Heart left ventricle (tissue), 16 donors: ENCODE data around the gene TEX264. TPM values are rescaled to one million over a fixed set of nuclear protein-coding genes. Genes with fewer than 3 reads are reported as not detected.
A peak's percentile ranks its signal among the peaks of the same experiment; 100 is the strongest.

Experiments used
- ATAC-seq, 4 donors: fragments of 200-7000 bp; cut with Tn5 transposase; one replicate each; pipeline ENCODE4 v1.9.1; 2020 to 2022; ENCODE audit warnings: moderate library complexity in 4 of 4, mild to moderate bottlenecking in 3 of 4, moderate number of reproducible peaks in 1 of 4
- DNase-seq, 5 donors: peaks; one replicate each; pipeline ENCODE4 v3.0.0-alpha.2; 2020
- H3K27ac ChIP-seq, 12 donors: fragments of 200-600 bp; sonication (generic) in 4 of 12; one replicate each; pipeline versions ENCODE4 v1.5.0 to v1.8.0; 2016 to 2022; ENCODE audit warnings: mild to moderate bottlenecking in 2 of 12
- H3K27me3 ChIP-seq, 9 donors: fragments of 200-600 bp; sonication (generic) in 2 of 9; one replicate each; pipeline versions ENCODE4 v1.5.1 to v1.8.0; 2016 to 2022; ENCODE audit warnings: mild to moderate bottlenecking in 3 of 9
- H3K36me3 ChIP-seq, 9 donors: fragments of 200-600 bp; sonication (generic) in 2 of 9; one replicate each; pipeline versions ENCODE4 v1.5.0 to v1.8.0; 2018 to 2022; ENCODE audit warnings: mild to moderate bottlenecking in 2 of 9
- H3K4me1 ChIP-seq, 12 donors: fragments of 200-600 bp; sonication (generic) in 4 of 12; one replicate each; pipeline versions ENCODE4 v1.5.0 to v1.8.0; 2016 to 2022; ENCODE audit warnings: mild to moderate bottlenecking in 3 of 12
- H3K4me3 ChIP-seq, 12 donors: fragments of 200-600 bp; sonication (generic) in 4 of 12; one replicate each; pipeline versions ENCODE4 v1.5.0 to v1.8.0; 2017 to 2022; ENCODE audit warnings: mild to moderate bottlenecking in 9 of 12, moderate library complexity in 4 of 12
- H3K9me3 ChIP-seq, 12 donors: fragments of 200-600 bp; sonication (generic) in 4 of 12; one replicate each; pipeline versions ENCODE4 v1.5.0 to v1.8.0; 2016 to 2022; ENCODE audit warnings: mild to moderate bottlenecking in 1 of 12
- POLR2A ChIP-seq, 2 donors: fragments of 450-650 bp; IDR thresholded peaks; one replicate each; pipeline ENCODE4 v1.6.1; 2017; ENCODE audit warnings: antibody characterized with exemption in 2 of 2, mild to moderate bottlenecking in 2 of 2, moderate library complexity in 2 of 2
- WGBS, 4 donors: extraction: QIAGEN DNeasy Blood & Tissue Kit in 2 of 4; methylation state at CpG; one replicate each; pipeline versions ENCODE4 v1.1.5 to v1.1.7; 2013 to 2018; 5-methylcytosine and 5-hydroxymethylcytosine counted together
- intact Hi-C, 10 donors: fragments of 100-400 bp; cut with DNase I; formaldehyde crosslinking; loops; one replicate each; pipeline versions ENCODE4 v1.11.1 to v1.14.2; 2022
- polyA plus RNA-seq, 2 donors: library from polyadenylated mRNA; stranded (reverse); fragments of 200-250 nt; gene quantifications; one replicate each; pipeline ENCODE4 v1.2.3, GENCODE V29; 2013
- total RNA-seq, 9 donors: library from RNA; depleted of rRNA in 2 of 9; stranded (reverse); fragments of >200 nt in 2 of 9; fragmentation: NEBNext Ultra II Directional in 3 of 9; extraction: Animal tissue kit (Norgen Biotek cat#: 25700) in 3 of 9; gene quantifications; one replicate each; pipeline versions ENCODE4 v1.1.0 to v1.2.4, GENCODE V29; 2016 to 2023
- TF ChIP-seq, protein P1 (sequence below), 12 donors: fragments of 200-600 bp; sonication (generic) in 4 of 12; IDR thresholded peaks; one replicate each; pipeline versions ENCODE4 v1.5.0 to v1.8.0; 2018 to 2022; ENCODE audit warnings: antibody characterized with exemption in 12 of 12, mild to moderate bottlenecking in 5 of 12
- donor health status: ischemic (EF 13 %, LVEDD 7.1; RV severe dilation, severe dysfunction).
- donor health status: healthy with polysubstance abuse.
- donor health status: DM: no; HTN: yes; CAD: no.
- donor health status: DM: no; HTN: no; CAD: no.
- donor health status: ischemic (EF 25% LVEDD 6.9; RV normal size, moderate dysfunction).
- donor health status: ischemic (EF 25% LVEDD 5.7; RV mildly dilated, moderate dysfunction).
- donor health status: healthy.
- donor health status: DM: yes; HTN: yes; CAD: no.
- donor health status: ischemic (EF 35%, LVEDD 5.7; RV mildly dilated, moderate dysfunction).
- donor health status: nonischemic (EF 11% LVEDD 7.7; RV severe dilation, severe dysfunction).
- donor health status: DM: yes; HTN: yes; CAD: no.
- donor health status: PGD.
- donor health status: ischemic (EF 29% LVEDD 5.4; RV normal size, mild dysfunction).
- donor health status: nonischemic (EF 23%, LVEDD 6.1; RV moderate dilation, normal function).

TEX264 gene
- total and polyA plus RNA-seq, 11 donors: 29.5 to 69.0 (median 40.0) TPM

DNA sequence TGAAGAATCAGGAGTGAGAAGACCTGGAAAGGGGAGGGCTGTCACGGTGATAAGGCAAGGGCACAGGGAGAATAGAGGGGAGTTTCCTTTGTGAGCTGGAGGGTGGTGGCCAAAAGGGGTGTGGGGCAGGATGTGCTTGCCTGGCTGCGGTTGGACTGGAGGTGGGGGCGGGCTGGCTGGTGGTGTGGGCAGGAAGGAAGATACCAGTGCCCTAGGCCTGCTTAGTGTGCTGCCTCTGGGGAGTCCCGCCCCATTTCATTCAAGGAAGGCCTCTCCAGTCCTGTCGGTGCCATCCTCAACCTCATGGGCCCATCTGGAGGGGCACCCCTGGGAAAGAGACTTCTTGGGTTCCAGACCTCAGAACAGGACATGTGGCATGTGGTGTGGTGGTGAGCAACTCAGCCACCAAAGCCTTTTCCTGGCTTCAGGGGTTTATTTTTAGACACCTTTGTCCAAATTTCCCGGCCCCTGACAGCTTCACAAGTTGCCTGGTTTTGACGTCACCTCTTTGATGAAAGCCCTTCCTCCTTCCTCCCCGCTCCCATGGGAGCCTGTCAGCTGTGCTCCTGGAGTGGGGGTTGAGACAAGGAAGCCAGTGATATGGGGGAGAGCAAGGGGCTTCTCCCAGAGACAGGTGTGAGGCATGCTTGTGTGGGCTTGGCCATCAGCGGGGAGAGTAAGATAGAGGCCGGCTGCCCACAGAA is 15.6 kb downstream of the TEX264 start:
- peaks cover 0 to 63% (median 17%) of the 10 kb centered on the region in 9 donors for H3K36me3 ChIP-seq
- H3K27me3 ChIP-seq: no peaks in the 10 kb centered on the region
- H3K27ac ChIP-seq: peak overlapping the region; percentile 66 to 97 (median 94)
- intact Hi-C loops: loop anchor here in 4 of 10 donors (10.0 kb wide), 2 partner anchors 302 to 1072 kb away; partner anchors contain the start of genes MANF (in 3 of the 4), CISH (in 1 of the 4) and MAPKAPK3 (in 1 of the 4)
- H3K4me1 ChIP-seq: peaks cover 25 to 92% (median 78%) of the 10 kb centered on the region in 12 donors
- H3K4me3 ChIP-seq: peak overlapping the region in 4 of 12 donors; percentile 1 to 26 (median 6)
- ATAC-seq (peak; percentile 32 to 76 (median 64)), DNase-seq (peak; percentile 72 to 87 (median 82))
- H3K9me3 ChIP-seq: no peaks in the 10 kb centered on the region
- TF ChIP-seq, protein P1, sequence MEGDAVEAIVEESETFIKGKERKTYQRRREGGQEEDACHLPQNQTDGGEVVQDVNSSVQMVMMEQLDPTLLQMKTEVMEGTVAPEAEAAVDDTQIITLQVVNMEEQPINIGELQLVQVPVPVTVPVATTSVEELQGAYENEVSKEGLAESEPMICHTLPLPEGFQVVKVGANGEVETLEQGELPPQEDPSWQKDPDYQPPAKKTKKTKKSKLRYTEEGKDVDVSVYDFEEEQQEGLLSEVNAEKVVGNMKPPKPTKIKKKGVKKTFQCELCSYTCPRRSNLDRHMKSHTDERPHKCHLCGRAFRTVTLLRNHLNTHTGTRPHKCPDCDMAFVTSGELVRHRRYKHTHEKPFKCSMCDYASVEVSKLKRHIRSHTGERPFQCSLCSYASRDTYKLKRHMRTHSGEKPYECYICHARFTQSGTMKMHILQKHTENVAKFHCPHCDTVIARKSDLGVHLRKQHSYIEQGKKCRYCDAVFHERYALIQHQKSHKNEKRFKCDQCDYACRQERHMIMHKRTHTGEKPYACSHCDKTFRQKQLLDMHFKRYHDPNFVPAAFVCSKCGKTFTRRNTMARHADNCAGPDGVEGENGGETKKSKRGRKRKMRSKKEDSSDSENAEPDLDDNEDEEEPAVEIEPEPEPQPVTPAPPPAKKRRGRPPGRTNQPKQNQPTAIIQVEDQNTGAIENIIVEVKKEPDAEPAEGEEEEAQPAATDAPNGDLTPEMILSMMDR (IDR thresholded peaks at IDR 0.05): no peak
- TF ChIP-seq POLR2A (IDR thresholded peaks at IDR 0.05): no peak
- WGBS, 4 donors: 26 to 30% (median 28%) methylated on average over 10 of the region's 10 CpGs

DNA sequence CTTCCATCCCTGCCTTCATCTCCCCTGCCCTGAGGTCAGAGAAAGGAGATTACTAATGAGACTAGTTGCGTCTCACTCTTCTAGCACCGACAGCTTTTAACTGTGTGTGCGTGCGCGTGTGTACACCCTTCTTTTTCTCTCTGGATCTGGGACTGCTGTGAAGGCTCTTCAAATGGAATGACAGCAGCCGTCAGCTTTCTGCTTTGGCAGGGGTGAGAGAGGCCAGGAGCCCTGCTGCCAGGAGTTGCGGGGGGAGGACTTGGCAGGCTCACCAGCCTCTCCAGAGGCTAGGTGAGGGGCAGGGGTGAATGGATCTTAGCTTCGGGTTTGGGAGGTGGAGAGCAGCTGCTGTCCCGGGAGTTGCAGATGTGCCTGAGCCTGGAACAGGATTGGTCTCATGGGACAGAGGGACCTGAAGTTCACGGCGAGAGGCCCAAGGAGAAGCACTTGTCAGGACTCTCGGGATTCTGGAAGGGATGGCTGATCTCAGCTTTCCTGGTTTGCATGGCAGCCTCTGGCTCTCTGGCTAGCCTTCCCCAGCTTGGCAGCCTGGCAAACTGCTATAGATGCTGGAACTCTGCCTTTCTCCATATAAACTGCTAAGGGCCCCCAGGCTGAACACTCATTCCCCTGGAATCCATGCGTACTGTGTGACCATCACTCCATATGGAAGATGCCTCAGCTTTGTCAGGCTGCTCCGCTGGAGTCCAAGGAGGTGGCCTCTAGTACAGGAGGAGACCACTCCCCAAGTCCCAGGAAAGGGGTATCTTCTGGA is 16.6 kb downstream of the TEX264 start:
- peak overlapping the region; percentile 66 to 97 (median 94) for H3K27ac ChIP-seq
- intact Hi-C loops: loop anchor here in 4 of 10 donors (10.0 kb wide), 2 partner anchors 303 to 1073 kb away; partner anchors contain the start of genes MANF (in 3 of the 4), CISH (in 1 of the 4) and MAPKAPK3 (in 1 of the 4)
- peak; percentile 55 to 67 (median 60) for ATAC-seq
- DNase-seq: peak; percentile 65 to 87 (median 75)
- no peaks in the 10 kb centered on the region for H3K27me3 ChIP-seq
- H3K4me1 ChIP-seq: peaks cover 22 to 86% (median 69%) of the 10 kb centered on the region in 12 donors
- H3K4me3 ChIP-seq: peak overlapping the region in 4 of 12 donors; percentile 1 to 26 (median 6)
- H3K36me3 ChIP-seq: peaks cover 0 to 71% (median 21%) of the 10 kb centered on the region in 9 donors
- TF ChIP-seq POLR2A (IDR thresholded peaks at IDR 0.05): no peak
- TF ChIP-seq, protein P1 (IDR thresholded peaks at IDR 0.05): no peak
- no peaks in the 10 kb centered on the region for H3K9me3 ChIP-seq
- WGBS, 4 donors: 27 to 35% (median 30%) methylated on average over 12 to 14 of the region's 14 CpGs

DNA sequence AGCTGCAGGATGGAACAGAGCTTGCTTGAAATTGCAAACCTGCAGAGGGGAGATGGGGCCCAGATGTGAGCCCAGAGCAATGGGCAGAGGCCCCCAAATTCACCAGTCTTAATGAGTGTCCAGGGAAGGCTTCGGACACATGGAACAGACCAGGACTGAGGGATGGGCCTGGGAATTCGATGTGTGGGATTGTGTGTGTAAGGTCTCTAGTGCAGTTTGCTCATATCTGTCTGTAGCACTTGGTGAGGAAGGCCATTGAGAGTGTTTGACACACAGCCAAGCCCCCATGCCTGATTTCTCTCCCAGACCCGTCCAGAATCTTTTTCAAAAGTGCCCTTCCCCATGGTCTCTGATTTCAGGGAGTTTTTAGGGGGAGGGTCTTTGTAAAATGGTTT is 17.2 kb downstream of the TEX264 start:
- Histone ChIP-seq H3K9me3 (no peaks in the 10 kb centered on the region), H3K27me3 (no peaks in the 10 kb centered on the region), H3K4me1 (peaks cover 22 to 80% (median 66%) of the 10 kb centered on the region in 12 donors), H3K27ac (peak overlapping the region in 7 of 12 donors; percentile 87 to 97 (median 95)), H3K4me3 (no peak overlapping the region), H3K36me3 (peaks cover 0 to 75% (median 23%) of the 10 kb centered on the region in 9 donors)
- ATAC-seq: no peak
- DNase-seq: no peak
- intact Hi-C loops: loop anchor here in 4 of 10 donors (10.0 kb wide), 2 partner anchors 303 to 1073 kb away; partner anchors contain the start of genes MANF (in 3 of the 4), CISH (in 1 of the 4) and MAPKAPK3 (in 1 of the 4)
- TF ChIP-seq POLR2A (IDR thresholded peaks at IDR 0.05): no peak
- TF ChIP-seq, protein P1 (IDR thresholded peaks at IDR 0.05): no peak
- 62 to 71% (median 62%) methylated on average over 3 of the region's 3 CpGs for WGBS, 4 donors
